ENCODE measurements around the gene ZYX. TPM values are rescaled to one million over a fixed set of nuclear protein-coding genes. Genes with fewer than 3 reads are reported as not detected.
"Not testable (repeated sequence)": the region's sequence is repeated elsewhere in the genome, so short reads cannot be mapped to it uniquely, and the experiment has no call there.

Gene ZYX
- total RNA-seq, 1 donor from 2014 or later, result 320 TPM

DNA sequence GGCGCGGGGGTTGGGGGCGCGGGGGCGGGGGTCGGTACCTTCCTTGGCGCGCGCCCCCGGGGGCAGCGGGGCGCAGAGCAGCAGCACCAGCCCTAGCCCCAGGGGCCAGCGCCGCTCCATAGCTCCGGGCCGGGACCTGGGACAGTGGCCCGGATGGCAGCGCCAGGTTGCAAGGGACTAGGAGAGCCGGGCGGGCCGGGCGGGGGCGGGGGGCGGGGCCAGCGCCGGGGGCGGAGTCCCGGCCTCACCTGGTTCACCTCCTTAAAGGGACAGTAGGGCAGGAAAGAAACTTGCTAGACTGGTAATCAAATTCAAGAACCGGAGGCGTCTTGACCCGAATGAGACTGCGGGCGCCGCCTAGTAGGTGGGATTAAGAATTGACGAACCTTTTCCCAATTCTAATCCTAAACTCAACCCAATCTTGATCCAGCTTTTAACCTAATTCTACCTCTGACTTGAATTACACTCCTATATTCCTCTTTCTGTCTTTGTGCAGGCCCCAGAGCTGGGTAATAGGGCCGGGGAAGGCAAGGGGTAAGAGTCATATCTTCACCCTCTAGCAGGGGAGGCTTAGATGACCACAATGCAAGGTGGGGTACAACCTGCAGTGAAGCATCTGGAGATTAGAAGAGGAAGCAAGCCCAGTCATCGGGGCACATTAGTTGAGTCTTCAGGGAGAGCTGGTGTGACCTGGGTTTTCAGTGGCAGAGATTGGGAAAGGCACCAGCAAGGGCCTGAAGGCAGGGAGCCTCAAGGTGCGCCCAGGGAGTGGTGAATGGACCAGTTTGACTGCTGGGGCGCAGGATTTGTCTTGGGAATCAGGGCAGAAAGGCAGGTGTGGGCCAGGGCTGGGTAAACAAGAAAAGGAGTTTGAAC, 27.8 kb downstream of the ZYX start, which contains the start of gene EPHA1:
TSS of gene EPHA1 (minus strand) at position 171 of the 876 bp plus-strand sequence. CDS start at position 120, 51 bp downstream.
- Histone ChIP-seq H3K4me3 (peak within 1 kb of the TSS in 1 of 2 donors; percentile 35), H3K4me1 (peaks cover 8 to 24% of the 10 kb centered on the region in 2 donors), H3K9me3 (no peaks in the 10 kb centered on the region), H3K36me3 (no peaks in the 10 kb centered on the region), H3K27me3 (no peaks in the 10 kb centered on the region), H3K27ac (peak within 1 kb of the TSS; percentile 32 to 49)
- intact Hi-C loops (cut with DNase I), result no loop called here
- TF ChIP-seq, protein P1, sequence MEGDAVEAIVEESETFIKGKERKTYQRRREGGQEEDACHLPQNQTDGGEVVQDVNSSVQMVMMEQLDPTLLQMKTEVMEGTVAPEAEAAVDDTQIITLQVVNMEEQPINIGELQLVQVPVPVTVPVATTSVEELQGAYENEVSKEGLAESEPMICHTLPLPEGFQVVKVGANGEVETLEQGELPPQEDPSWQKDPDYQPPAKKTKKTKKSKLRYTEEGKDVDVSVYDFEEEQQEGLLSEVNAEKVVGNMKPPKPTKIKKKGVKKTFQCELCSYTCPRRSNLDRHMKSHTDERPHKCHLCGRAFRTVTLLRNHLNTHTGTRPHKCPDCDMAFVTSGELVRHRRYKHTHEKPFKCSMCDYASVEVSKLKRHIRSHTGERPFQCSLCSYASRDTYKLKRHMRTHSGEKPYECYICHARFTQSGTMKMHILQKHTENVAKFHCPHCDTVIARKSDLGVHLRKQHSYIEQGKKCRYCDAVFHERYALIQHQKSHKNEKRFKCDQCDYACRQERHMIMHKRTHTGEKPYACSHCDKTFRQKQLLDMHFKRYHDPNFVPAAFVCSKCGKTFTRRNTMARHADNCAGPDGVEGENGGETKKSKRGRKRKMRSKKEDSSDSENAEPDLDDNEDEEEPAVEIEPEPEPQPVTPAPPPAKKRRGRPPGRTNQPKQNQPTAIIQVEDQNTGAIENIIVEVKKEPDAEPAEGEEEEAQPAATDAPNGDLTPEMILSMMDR (IDR thresholded peaks at IDR 0.05), result peak in 2 of 3 experiments; percentile 24 to 27
- DNase-seq (ENCODE audit: low spot score in 2 of 2), result peak in 1 of 2 donors; percentile 56

DNA sequence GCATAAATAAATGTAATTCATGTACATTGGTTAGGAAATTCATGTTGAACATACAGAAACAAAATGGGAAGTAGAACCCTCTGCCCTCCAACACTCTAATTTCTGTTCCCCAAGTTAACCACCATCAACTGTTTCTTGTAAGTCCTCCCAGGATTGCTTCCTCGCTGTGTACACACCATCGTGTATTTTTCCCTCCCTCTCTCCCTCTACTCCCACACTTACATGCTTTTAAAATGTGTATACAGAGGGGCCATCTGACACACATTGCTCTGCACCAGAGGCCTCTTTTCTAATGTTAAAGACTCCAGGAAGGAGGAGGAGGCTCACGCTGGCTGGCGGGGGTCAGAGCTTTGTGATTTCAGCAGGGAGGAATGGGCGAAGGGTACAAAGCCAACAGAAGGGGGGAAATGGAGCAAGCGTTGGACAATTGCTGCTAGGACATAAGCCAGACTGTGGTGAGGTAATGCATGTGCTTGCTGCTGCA, 29.4 kb downstream of the ZYX start:
- H3K4me3 ChIP-seq, result no peak overlapping the region
- H3K27me3 ChIP-seq, result no peaks in the 10 kb centered on the region
- intact Hi-C loops (cut with DNase I), result no loop called here
- H3K4me1 ChIP-seq, result peaks cover 8 to 24% of the 10 kb centered on the region in 2 donors
- no peaks in the 10 kb centered on the region for H3K9me3 ChIP-seq
- no peaks in the 10 kb centered on the region for H3K36me3 ChIP-seq
- no peak overlapping the region for H3K27ac ChIP-seq
- peak in 1 of 2 donors; percentile 70 for DNase-seq (ENCODE audit: low spot score in 2 of 2)
- TF ChIP-seq, protein P1 (IDR thresholded peaks at IDR 0.05), result no peak

DNA sequence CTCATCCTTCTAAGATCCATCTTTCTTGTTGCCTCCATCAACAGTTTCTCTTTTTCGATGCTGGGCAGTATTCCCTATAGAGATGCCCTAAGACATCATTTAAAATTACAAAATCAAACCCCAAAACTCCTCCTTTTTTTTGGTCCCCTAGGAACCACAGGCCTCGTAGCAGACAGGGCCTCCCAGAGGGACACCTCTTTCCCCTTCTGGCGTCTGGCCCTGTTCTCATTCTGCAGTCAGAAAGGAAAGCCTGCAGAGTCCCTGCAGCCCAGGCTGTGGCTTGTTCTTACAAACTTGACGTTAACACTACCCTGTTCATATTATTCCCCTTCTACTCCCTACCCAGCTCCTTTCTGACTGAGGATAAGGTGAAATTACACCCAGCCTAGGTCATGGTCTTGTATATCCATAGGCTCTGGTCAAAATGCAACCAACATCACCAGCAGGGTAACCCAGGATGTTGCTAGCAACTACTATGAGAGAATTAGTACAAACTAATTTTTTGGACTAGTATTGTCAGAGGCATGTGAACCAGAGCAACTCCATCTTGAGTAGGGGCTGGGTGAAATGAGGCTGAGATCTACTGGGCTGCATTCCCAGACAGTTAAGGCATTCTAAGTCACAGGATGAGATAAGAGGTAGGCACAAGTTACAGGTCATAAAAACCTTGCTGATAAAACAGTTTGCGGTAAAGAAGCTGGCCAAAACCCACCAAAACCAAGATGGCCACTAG, 31.0 kb downstream of the ZYX start:
- intact Hi-C loops (cut with DNase I), result no loop called here

DNA sequence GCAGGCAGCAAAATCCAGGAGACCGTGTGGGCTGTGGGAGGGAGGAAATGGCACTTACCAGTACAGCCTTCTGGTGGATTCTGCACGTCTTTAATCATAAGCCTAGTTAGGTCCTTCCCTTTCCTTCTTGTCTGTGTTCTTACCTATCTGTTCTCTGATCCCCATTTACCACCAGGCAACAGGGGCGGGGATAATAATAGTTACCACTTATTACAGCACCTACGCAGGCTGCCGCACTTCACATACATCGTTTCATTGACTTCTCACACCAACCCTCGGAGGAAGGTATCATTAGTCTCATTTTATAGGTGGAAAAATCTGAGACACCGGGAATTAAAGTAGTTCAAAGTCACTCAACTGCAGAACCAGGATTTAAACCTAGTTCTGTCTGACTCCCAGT, 32.0 kb downstream of the ZYX start:
- Histone ChIP-seq H3K36me3 (no peaks in the 10 kb centered on the region), H3K4me3 (no peak overlapping the region), H3K9me3 (no peaks in the 10 kb centered on the region), H3K4me1 (peaks cover 8 to 24% of the 10 kb centered on the region in 2 donors), H3K27ac (no peak overlapping the region), H3K27me3 (no peaks in the 10 kb centered on the region)
- intact Hi-C loops (cut with DNase I), result no loop called here
- TF ChIP-seq, protein P1 (IDR thresholded peaks at IDR 0.05), result no peak
- DNase-seq (ENCODE audit: low spot score in 2 of 2), result peak in 1 of 2 donors; percentile 28

More for the DNA sequence above, 31.0 kb downstream of the ZYX start:
- peaks cover 8 to 24% of the 10 kb centered on the region in 2 donors for H3K4me1 ChIP-seq
- DNase-seq (ENCODE audit: low spot score in 2 of 2), result peak in 1 of 2 donors; percentile 39
- H3K36me3 ChIP-seq, result no peaks in the 10 kb centered on the region
- H3K4me3 ChIP-seq, result no peak overlapping the region
- TF ChIP-seq, protein P1 (IDR thresholded peaks at IDR 0.05), result no peak
- H3K9me3 ChIP-seq, result no peaks in the 10 kb centered on the region
- H3K27me3 ChIP-seq, result no peaks in the 10 kb centered on the region
- no peak overlapping the region for H3K27ac ChIP-seq

DNA sequence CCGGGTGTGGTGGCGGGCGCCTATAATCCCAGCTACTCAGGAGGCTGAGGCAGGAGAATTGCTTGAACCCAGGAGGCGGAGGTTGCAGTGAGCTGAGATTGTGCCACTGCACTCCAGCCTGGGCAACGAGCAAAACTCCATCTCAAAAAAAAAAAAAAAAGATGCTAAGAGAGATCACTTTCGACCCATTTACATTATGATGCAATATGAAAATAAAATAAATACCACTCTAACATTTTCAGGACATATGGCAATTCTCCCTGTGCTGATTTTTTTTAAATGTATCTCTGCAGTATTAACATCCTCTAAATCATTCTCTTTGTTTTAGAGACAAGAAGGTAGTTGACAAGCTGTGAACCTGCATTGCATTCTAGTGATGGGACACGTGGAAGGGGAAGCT, 34.1 kb downstream of the ZYX start:
- not testable (repeated sequence) for H3K27me3 ChIP-seq; H3K9me3 ChIP-seq; H3K4me3 ChIP-seq; DNase-seq (ENCODE audit: low spot score in 2 of 2); H3K27ac ChIP-seq; H3K4me1 ChIP-seq; H3K36me3 ChIP-seq
- intact Hi-C loops (cut with DNase I), result loop anchor here (5.0 kb wide), 2 partner anchors 53 to 108 kb away; partner anchors contain the start of gene FAM131B

All from ascending aorta (tissue), 2 donors.